ENCODE measurements around the gene MRPL51.

DNA sequence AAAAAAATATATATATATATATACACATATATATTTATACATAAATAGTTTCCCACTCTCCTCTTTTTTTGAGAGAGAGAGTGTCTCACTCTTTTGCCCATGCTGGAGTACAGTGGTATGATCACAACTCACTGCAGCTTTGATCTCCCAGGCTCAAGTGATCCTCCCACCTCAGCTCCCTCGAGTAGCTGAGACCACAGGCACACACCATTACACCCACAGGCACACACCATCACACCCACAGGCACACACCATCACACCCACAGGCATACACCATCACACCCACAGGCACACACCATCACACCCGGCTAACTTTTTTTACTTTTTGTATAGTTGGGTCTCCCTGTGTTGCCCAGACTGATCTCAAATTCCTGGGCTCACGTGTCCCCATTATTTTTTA, 27.1 kb upstream of the MRPL51 start:
- TF ChIP-seq CREB1 (IDR thresholded peaks at IDR 0.05; ENCODE audit: low read depth) (no peak), YY1 (IDR thresholded peaks at IDR 0.05; ENCODE audit: low read depth) (no peak), RAD21 (IDR thresholded peaks at IDR 0.05; ENCODE audit: low read depth) (no peak), EP300 (IDR thresholded peaks at IDR 0.05; ENCODE audit: borderline replicate concordance) (no peak)
- TF ChIP-seq, protein P1, sequence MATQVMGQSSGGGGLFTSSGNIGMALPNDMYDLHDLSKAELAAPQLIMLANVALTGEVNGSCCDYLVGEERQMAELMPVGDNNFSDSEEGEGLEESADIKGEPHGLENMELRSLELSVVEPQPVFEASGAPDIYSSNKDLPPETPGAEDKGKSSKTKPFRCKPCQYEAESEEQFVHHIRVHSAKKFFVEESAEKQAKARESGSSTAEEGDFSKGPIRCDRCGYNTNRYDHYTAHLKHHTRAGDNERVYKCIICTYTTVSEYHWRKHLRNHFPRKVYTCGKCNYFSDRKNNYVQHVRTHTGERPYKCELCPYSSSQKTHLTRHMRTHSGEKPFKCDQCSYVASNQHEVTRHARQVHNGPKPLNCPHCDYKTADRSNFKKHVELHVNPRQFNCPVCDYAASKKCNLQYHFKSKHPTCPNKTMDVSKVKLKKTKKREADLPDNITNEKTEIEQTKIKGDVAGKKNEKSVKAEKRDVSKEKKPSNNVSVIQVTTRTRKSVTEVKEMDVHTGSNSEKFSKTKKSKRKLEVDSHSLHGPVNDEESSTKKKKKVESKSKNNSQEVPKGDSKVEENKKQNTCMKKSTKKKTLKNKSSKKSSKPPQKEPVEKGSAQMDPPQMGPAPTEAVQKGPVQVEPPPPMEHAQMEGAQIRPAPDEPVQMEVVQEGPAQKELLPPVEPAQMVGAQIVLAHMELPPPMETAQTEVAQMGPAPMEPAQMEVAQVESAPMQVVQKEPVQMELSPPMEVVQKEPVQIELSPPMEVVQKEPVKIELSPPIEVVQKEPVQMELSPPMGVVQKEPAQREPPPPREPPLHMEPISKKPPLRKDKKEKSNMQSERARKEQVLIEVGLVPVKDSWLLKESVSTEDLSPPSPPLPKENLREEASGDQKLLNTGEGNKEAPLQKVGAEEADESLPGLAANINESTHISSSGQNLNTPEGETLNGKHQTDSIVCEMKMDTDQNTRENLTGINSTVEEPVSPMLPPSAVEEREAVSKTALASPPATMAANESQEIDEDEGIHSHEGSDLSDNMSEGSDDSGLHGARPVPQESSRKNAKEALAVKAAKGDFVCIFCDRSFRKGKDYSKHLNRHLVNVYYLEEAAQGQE (IDR thresholded peaks at IDR 0.05; ENCODE audit: low read depth) = no peak
- TF ChIP-seq, protein P2, sequence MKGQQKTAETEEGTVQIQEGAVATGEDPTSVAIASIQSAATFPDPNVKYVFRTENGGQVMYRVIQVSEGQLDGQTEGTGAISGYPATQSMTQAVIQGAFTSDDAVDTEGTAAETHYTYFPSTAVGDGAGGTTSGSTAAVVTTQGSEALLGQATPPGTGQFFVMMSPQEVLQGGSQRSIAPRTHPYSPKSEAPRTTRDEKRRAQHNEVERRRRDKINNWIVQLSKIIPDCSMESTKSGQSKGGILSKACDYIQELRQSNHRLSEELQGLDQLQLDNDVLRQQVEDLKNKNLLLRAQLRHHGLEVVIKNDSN (IDR thresholded peaks at IDR 0.05) = no peak

Measured in Ishikawa (cell line).